HG02943 (cell line): ENCODE results near the gene SEMA5B.

Experiments
- ATAC-seq: cut with Tn5 transposase; IDR thresholded peaks from one replicate; pipeline ENCODE4 v1.9.1; 2021; ENCODE audit warnings: mild to moderate bottlenecking, low read depth, moderate library complexity; ENCODE audit not compliant: unreplicated experiment

SEMA5B gene

GRCh38 chr3:123060054-123060453 lies 32.5 kb upstream of the SEMA5B start:
- ATAC-seq, result no peak

GRCh38 chr3:123058505-123058904 lies 30.9 kb upstream of the SEMA5B start:
- ATAC-seq, result no peak

DNA sequence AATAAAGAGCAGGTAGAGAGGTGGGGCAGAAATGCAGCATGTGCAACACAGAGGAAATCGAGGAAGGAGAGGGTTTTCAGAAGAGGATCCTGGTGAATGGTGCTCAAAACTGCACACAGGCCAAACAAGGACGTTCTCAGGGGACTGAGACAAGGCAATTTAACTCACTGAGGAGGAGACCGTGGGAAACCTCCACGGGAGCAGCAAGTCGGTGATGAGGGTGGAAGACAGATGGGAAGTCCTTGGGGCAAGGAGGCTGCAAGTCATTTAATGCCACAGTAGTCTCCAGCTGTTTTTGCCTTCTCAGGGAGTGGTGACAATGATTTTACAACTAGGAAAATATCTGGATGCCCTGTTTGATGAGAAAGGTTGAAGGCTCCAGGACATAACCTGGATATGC lies 27.8 kb upstream of the SEMA5B start:
- ATAC-seq, result no peak

GRCh38 chr3:123054931-123055330 lies 27.4 kb upstream of the SEMA5B start:
- ATAC-seq, result no peak

DNA sequence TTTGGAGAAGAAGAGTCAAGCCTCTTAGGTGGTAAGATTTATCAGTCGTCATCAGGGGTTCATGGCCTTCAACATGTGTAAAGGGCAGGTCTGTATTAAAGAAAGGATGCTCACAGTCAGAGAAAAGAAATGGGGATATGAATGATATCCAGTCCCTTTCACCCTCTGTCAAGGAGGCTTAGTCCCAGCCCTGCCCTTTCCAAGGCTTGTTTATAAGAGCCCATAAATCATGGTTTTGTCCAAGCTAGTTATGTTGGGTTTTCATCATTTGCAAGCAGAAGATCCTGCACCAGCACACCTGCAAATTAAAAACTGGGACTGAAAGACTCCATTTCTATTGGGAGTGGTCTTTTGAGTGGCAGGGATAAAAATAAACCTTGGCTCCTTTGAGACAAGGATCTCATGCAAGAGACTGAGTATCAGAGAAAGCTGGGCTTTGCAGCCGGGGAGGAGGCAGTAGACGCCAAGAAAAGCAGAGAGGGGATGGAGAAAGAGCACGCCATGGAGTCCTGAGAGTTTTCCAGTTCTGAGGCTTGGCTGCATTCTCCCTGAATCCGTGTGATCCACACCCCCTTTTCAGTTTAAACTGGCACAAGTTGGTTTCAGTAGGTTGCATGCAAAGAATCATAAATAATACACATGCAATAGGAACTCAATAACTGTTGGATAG lies 26.7 kb upstream of the SEMA5B start:
- ATAC-seq, result no peak

DNA sequence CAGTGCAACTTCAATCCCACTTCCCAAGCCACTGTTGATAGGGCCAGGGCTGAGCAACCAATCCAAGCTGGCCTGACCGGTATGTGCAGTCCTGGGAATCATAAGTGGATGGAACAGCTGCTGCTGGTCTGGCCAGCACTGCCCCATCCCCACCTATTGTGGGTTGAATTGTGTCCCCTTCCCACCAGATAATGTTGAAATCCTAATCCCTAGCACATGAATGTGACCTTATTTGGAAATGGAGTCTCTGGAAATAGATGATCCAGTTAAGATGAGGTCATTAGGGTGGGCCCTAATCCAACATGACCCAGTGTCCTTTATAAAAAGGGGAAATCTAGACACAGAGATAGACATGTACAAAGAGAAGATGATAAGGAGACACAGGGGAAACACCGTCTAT lies 25.5 kb upstream of the SEMA5B start:
- no peak for ATAC-seq

DNA sequence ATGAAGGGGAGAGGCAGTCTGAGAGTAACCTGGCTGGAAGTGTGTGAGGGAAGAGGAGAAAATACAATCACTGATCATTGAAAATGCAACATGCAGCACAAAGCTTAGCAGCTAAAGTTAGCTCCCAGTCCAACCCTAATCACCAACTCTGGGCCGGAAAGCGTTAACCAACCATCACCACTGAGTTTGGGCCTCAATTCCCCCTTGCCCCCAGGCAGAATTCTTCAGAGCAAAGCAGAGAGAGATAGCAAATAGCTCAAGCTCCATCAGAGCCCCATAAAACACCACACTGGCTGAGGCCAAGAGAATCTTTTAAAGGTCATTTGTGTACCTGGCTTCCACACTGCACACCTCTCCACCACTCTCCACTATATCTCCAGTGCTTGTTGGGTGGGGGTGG lies 23.1 kb upstream of the SEMA5B start:
- no peak for ATAC-seq

DNA sequence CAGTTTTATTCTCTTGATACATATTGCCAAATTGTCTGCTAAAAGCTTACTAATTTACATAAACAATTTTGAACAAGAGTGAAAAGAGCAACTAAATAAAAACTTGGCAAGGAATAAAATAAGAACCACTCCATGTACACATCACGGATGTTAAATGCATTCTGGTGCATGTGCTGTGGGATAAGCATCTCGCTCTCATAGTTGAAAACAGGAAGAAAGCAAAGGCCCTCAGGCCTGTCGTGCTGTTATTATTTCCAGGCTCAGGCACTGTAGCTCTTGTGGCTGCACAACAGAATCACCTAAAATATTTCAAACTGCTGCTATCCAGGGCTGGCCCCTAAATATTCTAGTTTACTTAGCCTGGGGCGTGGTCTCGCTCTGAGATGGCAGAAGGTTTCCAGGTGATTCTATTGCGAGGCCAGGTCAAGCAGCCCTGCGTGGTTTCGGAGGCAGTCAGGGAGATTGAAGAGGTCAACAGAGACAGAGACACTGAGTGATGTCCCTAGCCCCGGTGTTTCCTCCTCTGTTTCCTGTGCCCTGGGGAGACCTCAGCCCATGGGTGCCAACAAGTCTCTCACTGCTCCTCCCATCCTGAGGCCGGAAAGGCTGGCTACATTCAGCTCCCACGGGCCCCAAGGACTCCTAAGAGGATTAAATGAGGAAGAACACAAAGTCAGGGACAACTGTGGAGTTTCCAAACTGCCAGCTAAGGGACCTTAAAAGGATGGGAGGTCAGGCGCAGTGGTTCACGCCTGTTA lies 21.1 kb upstream of the SEMA5B start:
- no peak for ATAC-seq

- no peak for ATAC-seq
These were observed 19.4 kb upstream of the SEMA5B start for GRCh38 chr3:123047062-123047319.

DNA sequence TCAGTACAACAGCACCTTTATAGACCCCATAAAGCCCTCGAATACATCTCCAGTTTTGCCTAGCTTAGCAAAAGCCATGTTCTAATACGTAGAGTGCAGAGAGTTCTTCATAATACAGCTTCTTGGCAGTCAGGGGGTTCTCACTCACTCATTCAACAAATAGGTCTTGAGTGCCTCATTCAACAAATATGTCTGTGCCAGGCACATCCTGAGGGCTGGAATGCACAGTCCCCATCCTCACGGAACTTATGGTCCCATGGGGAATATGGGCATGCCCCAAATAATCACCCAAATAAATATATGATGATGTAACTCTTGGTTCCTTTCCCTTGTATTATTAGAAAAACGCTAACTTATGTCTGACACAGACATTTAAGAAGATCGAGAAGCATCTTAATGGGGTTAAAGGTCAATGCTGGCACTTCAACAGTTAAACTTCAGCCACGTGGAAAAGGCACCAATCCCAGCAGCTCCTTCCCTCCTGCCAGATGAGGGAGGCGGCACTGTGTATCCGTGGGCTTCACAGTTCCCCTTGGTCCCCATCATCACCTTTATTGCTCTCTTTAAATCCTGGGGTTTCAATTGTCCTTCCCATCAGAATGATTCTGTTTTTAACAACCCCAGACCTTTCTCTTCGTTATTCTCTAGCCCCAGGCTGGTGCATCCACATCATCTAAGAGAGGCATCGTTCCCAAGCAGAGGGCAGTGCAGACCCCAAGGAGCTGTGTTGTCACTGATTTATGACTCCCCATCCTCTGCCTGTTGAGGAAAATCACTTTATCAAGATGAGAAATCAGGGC lies 18.9 kb upstream of the SEMA5B start:
- no peak for ATAC-seq

GRCh38 chr3:123044981-123045763 lies 17.6 kb upstream of the SEMA5B start:
- no peak for ATAC-seq

- no peak for ATAC-seq
These were observed 14.8 kb upstream of the SEMA5B start for GRCh38 chr3:123042413-123042812.

DNA sequence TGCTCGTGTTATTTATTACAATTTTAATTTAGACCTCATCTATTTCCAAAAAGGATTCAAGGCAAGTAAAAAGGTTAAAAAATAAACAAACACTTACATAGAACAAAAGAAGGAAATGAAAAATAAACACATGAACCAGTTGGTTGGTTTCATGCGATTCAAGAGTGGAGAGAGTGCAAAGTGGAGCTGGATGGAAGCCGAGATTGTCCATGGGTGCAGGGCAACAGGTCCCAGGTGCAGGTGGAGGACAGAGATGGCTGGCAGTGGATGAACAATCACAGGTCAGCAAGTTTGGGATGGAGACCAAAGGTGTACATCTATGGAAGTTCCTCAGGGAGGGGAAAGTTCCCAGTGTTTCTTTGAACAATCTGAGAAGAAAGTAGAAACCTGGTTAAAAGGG lies 11.6 kb upstream of the SEMA5B start:
- no peak for ATAC-seq

DNA sequence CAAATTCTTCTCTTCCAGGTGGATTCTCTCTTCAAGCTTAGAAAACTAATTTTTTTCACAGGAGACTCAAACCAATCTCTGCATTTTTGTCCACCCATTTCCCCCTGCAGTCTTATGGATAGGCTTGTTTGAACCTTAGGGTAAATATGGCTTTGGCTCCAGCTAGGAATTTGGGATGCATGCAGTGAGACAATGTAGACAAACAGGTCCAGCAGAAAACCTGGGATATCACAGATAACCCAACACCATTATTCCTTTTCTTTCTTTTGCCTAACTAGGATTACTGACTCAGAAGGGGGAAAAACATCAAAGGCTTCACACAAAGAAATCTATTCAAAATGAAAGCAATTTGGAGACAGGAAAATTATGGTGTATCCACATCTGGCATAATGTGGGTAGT lies 11.2 kb upstream of the SEMA5B start:
- ATAC-seq, result no peak

- ATAC-seq, result no peak
These were observed 9.4 kb upstream of the SEMA5B start for GRCh38 chr3:123037015-123037375.

DNA sequence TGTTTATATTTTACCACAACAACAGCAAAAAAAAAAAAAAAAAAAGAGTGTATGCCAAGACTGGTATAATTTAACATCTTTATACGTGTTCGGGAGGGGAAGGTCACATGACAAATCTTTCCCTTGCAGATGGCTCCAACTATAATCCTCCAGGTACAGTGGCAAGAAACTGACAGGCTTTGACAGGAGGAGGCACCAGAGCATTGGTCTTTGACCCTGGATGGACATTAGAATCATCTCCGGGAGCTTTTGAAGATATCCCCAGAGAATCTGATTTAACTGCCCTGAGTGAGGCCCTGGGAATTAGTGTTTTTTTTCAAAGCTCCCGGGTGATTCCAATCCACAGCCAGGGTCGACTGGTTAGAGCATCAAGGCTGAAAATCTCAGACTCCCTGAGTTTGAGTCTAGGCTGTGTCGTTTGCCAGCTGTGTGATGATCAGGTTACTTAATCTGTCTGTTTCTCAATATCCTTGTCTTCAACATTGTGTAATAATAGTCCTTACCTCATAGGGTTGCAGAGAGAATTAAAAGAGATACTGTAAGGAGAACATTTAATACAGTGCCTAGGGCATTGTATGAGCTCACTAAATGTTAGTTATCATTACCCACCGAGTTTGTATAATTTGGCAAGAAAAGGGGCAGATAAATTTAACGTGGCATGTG lies 8.9 kb upstream of the SEMA5B start:
- no peak for ATAC-seq

- no peak for ATAC-seq
These were observed 7.4 kb upstream of the SEMA5B start for GRCh38 chr3:123034996-123035395.

GRCh38 chr3:123034120-123034519 lies 6.6 kb upstream of the SEMA5B start:
- ATAC-seq, result no peak

DNA sequence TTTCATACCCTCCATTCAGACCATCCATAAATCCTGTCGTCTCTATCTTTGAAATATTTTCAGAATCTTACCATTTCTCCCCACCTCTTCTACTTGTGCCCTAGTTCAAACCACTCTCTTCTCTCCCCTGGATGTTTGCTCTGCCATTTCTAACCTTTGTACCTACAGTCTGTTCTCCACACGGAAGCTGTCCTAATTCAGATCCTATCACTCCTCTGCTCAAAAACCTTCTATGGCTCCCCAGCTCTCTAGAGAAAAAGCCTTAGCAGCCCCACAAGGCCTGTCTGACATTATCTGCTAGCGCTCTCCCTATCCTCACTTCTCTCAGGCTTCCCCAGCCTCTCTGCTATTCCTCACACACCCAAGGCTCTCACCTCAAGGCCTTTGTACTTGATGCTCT lies 4.5 kb upstream of the SEMA5B start:
- no peak for ATAC-seq

DNA sequence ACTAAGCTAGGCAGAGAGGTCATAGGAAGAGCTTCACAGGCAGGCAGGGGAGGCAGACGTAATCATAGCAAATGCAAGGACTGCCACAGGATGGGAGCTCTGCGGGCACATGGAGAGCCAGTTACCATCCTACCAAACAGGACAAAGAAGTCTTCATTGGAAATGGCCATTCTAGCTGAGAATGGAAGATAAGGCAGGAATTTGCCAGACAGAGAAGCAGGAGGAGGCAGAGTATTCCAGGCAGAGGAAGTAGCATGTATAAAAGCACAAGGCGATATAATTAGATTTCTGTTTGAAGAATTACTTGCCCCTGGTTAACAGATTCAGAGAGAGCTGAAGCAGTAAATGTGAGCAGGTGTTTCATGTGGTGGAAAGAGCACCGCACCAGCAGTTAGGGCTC lies 3.5 kb upstream of the SEMA5B start:
- no peak for ATAC-seq
